ENCODE results near the gene PNMA1. TPM values are rescaled to one million over a fixed set of nuclear protein-coding genes. Genes with fewer than 3 reads are reported as not detected.

PNMA1 gene
- total and polyA plus RNA-seq, 9 of the 15 experiments (the other 6 are each of a cell fraction or from before 2014, with no cell fraction given): 1.7 to 26.4 (median 8.7) TPM

GRCh38 chr14:73666583-73666982, 47.6 kb downstream of the PNMA1 start (continued):
- TF ChIP-seq ARID4B (CRISPR knock-in tag; IDR thresholded peaks at IDR 0.05) (no peak), ATF7 (IDR thresholded peaks at IDR 0.05) (peak; percentile 25; the same call in 1 of the 2 replicates), ARID1B (IDR thresholded peaks at IDR 0.05) (0 out of 2 replicates have a peak, but pooled peaks have one; percentile 16), IRF2 (CRISPR knock-in tag; IDR thresholded peaks at IDR 0.05) (no peak), JUND (IDR thresholded peaks at IDR 0.05; ENCODE audit: borderline replicate concordance, low read depth, low read length) (no peak), JUND (tag; IDR thresholded peaks at IDR 0.05; ENCODE audit: borderline replicate concordance, low read depth, low read length) (0 out of 3 replicates have a peak, but pooled peaks have one; percentile 36), ZNF586 (CRISPR knock-in tag; conservative IDR thresholded peaks at IDR 0.05) (no peak), C11orf30 (IDR thresholded peaks at IDR 0.05; ENCODE audit: low read depth) (peak; percentile 95), MAFF (IDR thresholded peaks at IDR 0.05; ENCODE audit: low read length) (peak; percentile 83), MEIS2 (IDR thresholded peaks at IDR 0.05; ENCODE audit: partially characterized antibody) (no peak), ZNF589 (CRISPR knock-in tag; IDR thresholded peaks at IDR 0.05; ENCODE audit: low read depth) (no peak), XRCC5 (IDR thresholded peaks at IDR 0.05; ENCODE audit: low read depth, low read length) (no peak), ZNF316 (IDR thresholded peaks at IDR 0.05) (peak; percentile 97), NFE2 (IDR thresholded peaks at IDR 0.05; ENCODE audit: low read depth) (peak; percentile 44), GATA2 (CRISPR knock-in tag; IDR thresholded peaks at IDR 0.05) (no peak), ZNF717 (CRISPR knock-in tag; IDR thresholded peaks at IDR 0.05) (no peak), MAFG (tag; conservative IDR thresholded peaks at IDR 0.05) (peak; percentile 95), ZNF584 (CRISPR knock-in tag; IDR thresholded peaks at IDR 0.05; ENCODE audit: low read depth) (no peak)
